Pancreas (tissue), 10 donors: ENCODE data around the gene SEBOX. TPM values are rescaled to one million over a fixed set of nuclear protein-coding genes. Genes with fewer than 3 reads are reported as not detected.

Source experiments
- ATAC-seq, 4 donors: fragments of 200-7000 bp; cut with Tn5 transposase; one replicate each; pipeline versions ENCODE4 v1.8.0 to v1.9.1; 2020; ENCODE audit warnings: mild to moderate bottlenecking in 4 of 4, moderate library complexity in 4 of 4
- DNase-seq, 6 donors: peaks; one replicate each; pipeline ENCODE4 v3.0.0-alpha.2; 2020
- FAIRE-seq: peaks from 2 replicates; lab custom pipeline; 2012; peaks lifted over from hg19 to GRCh38; lab: Jason Lieb, UNC
- H3K27ac ChIP-seq, 4 donors: fragments of 200-600 bp; sonication (generic); 1 replicate in 3 of 4; 2 replicates in 1 of 4; pipeline versions ENCODE4 v1.5.0 to v1.8.0; 2020
- H3K27me3 ChIP-seq, 4 donors: fragments of 200-600 bp; one replicate each; pipeline ENCODE4 v1.8.0; 2021
- H3K36me3 ChIP-seq, 3 donors: fragments of 200-600 bp; sonication (generic) in 1 of 3; one replicate each; pipeline versions ENCODE4 v1.5.0 to v1.8.0; 2020 to 2021
- H3K4me1 ChIP-seq, 3 donors: fragments of 200-600 bp; one replicate each; pipeline ENCODE4 v1.8.0; 2021
- H3K4me3 ChIP-seq, 4 donors: fragments of 200-600 bp; sonication (generic) in 2 of 4; one replicate each; pipeline versions ENCODE4 v1.5.0 to v1.8.0; 2020 to 2021
- H3K9me3 ChIP-seq, 4 donors: fragments of 200-600 bp; one replicate each; pipeline ENCODE4 v1.8.0; 2021
- WGBS, 2 donors: extraction: QIAGEN DNeasy Blood & Tissue Kit; methylation state at CpG; one replicate each; pipeline ENCODE4 v1.1.7; 2013; 5-methylcytosine and 5-hydroxymethylcytosine counted together
- intact Hi-C, 3 donors: fragments of 100-400 bp; cut with DNase I; formaldehyde crosslinking; loops; one replicate each; pipeline versions ENCODE4 v1.11.1 to v1.14.2; 2022
- polyA plus RNA-seq, 2 donors: library from polyadenylated mRNA; stranded (reverse); fragments of 200-250 nt; gene quantifications; one replicate each; pipeline ENCODE4 v1.2.3, GENCODE V29; 2013
- total RNA-seq, 6 donors: library from RNA; stranded (reverse); fragmentation: NEBNext Ultra II Directional in 4 of 6; extraction: Animal tissue kit (Norgen Biotek cat#: 25700) in 4 of 6; gene quantifications; one replicate each; pipeline versions ENCODE4 v1.2.1 to v1.2.4, GENCODE V29; 2021 to 2023
- TF ChIP-seq, protein P1 (sequence below), 4 donors: fragments of 200-600 bp; sonication (generic) in 3 of 4; IDR thresholded peaks; one replicate each; pipeline versions ENCODE4 v1.5.0 to v1.8.0; 2021; ENCODE audit warnings: antibody characterized with exemption in 4 of 4
- donor health status: healthy with polysubstance abuse.
- donor health status: DM: no; HTN: no; CAD: no; lungs with moderate emphysema.
- donor health status: DM: no; HTN: no; CAD: no.
- donor health status: control.
- donor health status: control.
- donor health status: Bipolar disorder and iron deficiency.
- donor health status: DM: yes; HTN: yes; CAD: no.
- donor health status: DM: no; HTN: no; CAD: no.
- donor health status: DM: no; HTN: no; CAD: no.
- donor health status: DM: yes; HTN: yes; CAD: no.

SEBOX gene
- total and polyA plus RNA-seq, 8 donors, result not detected

DNA sequence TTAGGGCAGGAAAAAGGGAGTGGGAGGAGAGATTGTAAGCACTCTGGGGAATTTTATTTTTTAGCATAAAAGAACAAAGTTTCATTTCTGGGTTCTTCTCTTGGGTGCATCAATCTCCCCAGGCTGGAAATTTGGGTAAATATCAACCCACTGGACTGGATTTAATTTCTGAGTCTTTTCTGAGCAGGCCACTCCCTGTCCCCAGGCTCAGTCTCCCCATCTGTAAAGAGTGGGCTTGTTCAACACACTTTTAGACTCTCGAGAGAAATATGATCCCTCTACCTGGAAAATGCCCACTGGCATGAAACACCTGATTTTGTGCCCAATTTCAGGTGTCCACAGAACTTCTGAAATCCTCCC lies 5.7 kb upstream of the SEBOX start:
- Histone ChIP-seq H3K27ac (peak overlapping the region; percentile 22 to 75 (median 50)), H3K4me1 (peaks cover 9 to 28% (median 13%) of the 10 kb centered on the region in 3 donors), H3K9me3 (no peaks in the 10 kb centered on the region), H3K4me3 (peak overlapping the region in 1 of 4 donors; percentile 54), H3K27me3 (no peaks in the 10 kb centered on the region), H3K36me3 (no peaks in the 10 kb centered on the region)
- intact Hi-C loops, result no loop called here
- TF ChIP-seq, protein P1, sequence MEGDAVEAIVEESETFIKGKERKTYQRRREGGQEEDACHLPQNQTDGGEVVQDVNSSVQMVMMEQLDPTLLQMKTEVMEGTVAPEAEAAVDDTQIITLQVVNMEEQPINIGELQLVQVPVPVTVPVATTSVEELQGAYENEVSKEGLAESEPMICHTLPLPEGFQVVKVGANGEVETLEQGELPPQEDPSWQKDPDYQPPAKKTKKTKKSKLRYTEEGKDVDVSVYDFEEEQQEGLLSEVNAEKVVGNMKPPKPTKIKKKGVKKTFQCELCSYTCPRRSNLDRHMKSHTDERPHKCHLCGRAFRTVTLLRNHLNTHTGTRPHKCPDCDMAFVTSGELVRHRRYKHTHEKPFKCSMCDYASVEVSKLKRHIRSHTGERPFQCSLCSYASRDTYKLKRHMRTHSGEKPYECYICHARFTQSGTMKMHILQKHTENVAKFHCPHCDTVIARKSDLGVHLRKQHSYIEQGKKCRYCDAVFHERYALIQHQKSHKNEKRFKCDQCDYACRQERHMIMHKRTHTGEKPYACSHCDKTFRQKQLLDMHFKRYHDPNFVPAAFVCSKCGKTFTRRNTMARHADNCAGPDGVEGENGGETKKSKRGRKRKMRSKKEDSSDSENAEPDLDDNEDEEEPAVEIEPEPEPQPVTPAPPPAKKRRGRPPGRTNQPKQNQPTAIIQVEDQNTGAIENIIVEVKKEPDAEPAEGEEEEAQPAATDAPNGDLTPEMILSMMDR (IDR thresholded peaks at IDR 0.05), result no peak
- WGBS, 2 donors, result 20 to 21% methylated on average over 1 of the region's 1 CpG
- peak in 1 of 4 donors; percentile 2 for ATAC-seq
- DNase-seq, result no peak
- no peak for FAIRE-seq

DNA sequence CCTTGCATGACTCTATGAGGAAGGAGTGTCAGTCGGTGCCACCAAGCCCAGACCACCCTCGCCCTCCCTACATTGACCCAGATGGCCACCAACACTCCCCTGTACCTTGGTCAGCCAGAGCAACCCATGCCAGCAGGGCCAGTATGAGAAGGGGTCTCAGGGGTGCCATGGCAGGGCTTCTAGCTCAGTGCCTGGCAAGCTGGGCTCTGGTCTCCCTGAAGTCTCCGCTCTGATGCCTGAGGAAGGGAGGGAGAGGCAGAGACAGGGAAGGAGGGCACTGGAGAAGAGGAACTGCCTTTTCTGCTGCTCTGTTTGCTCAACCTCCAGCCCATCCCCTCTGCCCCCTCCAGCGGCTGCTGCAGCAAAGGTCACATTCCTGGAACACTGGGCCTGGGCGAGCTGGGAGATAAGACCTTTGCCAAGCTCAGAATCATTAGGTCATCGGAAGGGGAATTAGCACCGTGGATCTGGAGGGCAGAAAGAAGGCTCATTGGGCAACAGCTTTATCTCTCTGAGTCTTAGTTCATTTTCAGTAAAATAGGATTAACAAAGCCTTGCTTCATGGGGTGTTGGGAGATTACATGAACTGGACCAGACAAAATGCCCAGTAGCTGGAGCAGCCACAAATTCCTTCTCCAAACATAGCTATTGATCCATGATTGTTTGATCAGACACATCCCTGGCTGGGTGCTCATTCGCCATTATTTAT lies 5.2 kb upstream of the SEBOX start, which contains the start of gene VTN:
Gene VTN (minus strand): TSS at position 273 of the 709 bp plus-strand sequence. CDS start 104 bp downstream, at position 169.
- WGBS, 2 donors, result 10 to 17% methylated on average over 8 of the region's 8 CpGs
- Histone ChIP-seq H3K4me1 (peaks cover 9 to 28% (median 13%) of the 10 kb centered on the region in 3 donors), H3K27ac (peak within 1 kb of the TSS; percentile 22 to 75 (median 50)), H3K27me3 (no peaks in the 10 kb centered on the region), H3K4me3 (peak within 1 kb of the TSS in 2 of 4 donors; percentile 38 to 54), H3K9me3 (no peaks in the 10 kb centered on the region), H3K36me3 (no peaks in the 10 kb centered on the region)
- FAIRE-seq, result no peak
- TF ChIP-seq, protein P1 (IDR thresholded peaks at IDR 0.05), result no peak
- ATAC-seq, result peak; percentile 74 to 81 (median 75)
- intact Hi-C loops, result no loop called here
- peak; percentile 67 to 83 (median 73) for DNase-seq

DNA sequence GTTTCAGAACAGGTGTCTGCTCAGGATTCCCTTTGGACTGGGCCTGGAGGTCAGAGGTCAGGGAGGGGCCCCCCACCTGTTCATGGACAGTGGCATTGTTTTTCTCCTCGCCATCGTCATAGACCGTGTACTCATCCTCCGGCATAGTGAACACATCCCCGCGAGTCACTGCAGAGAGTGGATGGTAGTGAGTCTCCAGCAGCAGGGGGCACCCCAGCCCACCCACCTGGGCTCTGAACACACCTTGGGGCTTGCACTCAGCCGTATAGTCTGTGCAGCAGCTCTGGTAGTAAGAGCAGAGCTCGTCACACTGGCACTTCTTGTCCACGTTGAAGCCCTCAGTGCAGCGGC lies 4.7 kb upstream of the SEBOX start:
- intact Hi-C loops, result no loop called here
- DNase-seq, result no peak
- TF ChIP-seq, protein P1 (IDR thresholded peaks at IDR 0.05), result no peak
- Histone ChIP-seq H3K27ac (peak overlapping the region; percentile 22 to 75 (median 50)), H3K27me3 (no peaks in the 10 kb centered on the region), H3K4me1 (peaks cover 9 to 28% (median 13%) of the 10 kb centered on the region in 3 donors), H3K9me3 (no peaks in the 10 kb centered on the region), H3K4me3 (no peak overlapping the region), H3K36me3 (no peaks in the 10 kb centered on the region)
- 65 to 67% methylated on average over 10 of the region's 10 CpGs for WGBS, 2 donors
- no peak for FAIRE-seq
- ATAC-seq, result peak in 2 of 4 donors; percentile 1 to 8

DNA sequence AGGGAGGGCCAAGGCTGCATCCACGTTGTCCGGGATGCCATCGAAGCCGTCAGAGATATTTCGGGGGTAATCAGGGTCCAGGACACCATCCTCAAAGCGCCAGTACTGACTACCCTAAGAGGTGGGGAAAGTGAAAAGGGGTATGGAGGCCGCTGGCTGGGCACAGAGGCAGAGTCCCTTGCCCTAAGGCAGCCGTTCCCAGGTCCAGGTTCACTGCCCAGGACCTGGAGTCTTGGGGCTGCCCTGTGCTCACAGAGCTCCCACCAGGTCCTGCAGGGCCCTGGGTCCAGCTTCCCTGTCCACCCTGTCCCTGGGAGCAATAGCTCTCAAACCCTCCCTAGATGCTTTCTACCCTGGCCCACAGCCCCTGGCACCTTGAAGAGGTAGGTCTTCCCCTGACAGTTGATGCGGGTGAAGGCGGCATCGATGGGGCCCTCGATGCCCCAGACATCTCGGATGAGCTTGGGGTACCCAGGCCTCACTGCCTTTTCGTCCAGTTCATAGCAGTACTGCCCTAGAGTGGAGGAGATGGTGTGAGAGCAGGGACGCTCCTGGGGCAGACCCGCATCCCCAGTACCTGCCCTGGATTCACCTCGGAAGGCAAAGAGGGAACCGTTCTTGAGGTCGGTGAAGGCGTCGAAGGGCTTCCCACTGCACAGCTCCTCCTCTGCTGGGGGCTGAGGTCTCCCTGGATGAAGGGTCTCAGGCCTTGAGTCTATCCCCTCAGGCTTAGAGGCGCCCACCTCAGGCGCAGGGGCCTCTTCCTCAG lies 4.1 kb upstream of the SEBOX start:
- H3K36me3 ChIP-seq, result no peaks in the 10 kb centered on the region
- intact Hi-C loops, result no loop called here
- peaks cover 9 to 28% (median 13%) of the 10 kb centered on the region in 3 donors for H3K4me1 ChIP-seq
- WGBS, 2 donors, result 90 to 91% methylated on average over 23 of the region's 23 CpGs
- H3K27ac ChIP-seq, result no peak overlapping the region
- H3K9me3 ChIP-seq, result no peaks in the 10 kb centered on the region
- ATAC-seq, result no peak
- no peak overlapping the region for H3K4me3 ChIP-seq
- no peak for FAIRE-seq
- no peak for DNase-seq
- no peaks in the 10 kb centered on the region for H3K27me3 ChIP-seq
- TF ChIP-seq, protein P1 (IDR thresholded peaks at IDR 0.05), result no peak
